Middle frontal gyrus (tissue), 1 donor: ENCODE data around the gene EPM2AIP1.
"Not testable (repeated sequence)": the region's sequence is repeated elsewhere in the genome, so short reads cannot be mapped to it uniquely, and the experiment has no call there.

ENCODE experiments used
- DNase-seq: peaks from one replicate; pipeline ENCODE4 v3.0.0-alpha.2; 2015; ENCODE audit warnings: low spot score; ENCODE audit errors: extremely low spot score

The EPM2AIP1 gene

DNA sequence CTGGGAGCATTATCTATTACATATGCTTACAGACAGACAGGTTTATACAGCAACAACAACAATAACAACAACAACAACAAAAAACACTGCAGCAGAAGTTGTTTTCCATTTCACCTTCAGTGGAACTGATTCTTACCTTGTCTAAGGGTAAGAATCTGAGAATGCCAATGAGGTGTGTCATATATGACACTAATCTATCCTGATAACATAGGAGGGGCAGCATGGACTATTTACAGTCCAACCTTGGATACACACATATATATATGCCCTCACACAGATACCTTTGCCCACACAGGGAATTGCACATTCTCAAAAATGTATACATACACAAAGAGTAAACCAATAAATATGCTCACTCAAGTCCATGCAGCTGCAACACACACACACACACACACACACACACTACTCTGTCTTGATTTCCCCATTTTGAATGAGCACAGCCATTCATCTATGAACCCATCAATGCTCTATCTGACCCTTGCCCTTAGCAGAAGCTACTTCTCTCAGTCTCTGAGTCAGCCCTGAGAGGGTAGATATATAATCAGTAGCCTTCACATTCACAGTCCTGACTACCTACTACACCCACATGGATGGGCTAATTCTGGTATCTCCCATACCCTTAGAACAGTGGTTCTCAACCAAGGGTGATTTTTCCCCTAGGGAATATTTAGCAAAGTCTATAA, 38.3 kb downstream of the EPM2AIP1 start:
- no peak for DNase-seq

DNA sequence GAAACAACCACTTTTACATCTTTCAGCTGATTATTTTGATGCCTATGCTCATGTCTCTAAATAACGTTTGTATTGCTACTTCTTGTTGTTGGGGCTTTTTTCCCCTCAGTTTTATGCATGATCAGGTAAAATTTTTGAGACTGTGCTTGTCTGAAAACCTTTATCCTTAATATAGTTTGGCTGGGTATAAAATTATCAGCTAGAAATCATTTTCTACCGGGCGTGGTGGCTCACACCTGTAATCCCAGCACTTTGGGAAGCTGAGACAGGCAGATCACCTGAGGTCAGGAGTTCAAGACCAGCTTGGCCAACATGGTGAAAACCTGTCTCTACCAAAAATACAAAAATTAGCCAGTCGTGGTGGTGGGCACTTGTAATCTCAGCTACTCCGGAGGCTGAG, 45.1 kb downstream of the EPM2AIP1 start:
- not testable (repeated sequence) for DNase-seq

DNA sequence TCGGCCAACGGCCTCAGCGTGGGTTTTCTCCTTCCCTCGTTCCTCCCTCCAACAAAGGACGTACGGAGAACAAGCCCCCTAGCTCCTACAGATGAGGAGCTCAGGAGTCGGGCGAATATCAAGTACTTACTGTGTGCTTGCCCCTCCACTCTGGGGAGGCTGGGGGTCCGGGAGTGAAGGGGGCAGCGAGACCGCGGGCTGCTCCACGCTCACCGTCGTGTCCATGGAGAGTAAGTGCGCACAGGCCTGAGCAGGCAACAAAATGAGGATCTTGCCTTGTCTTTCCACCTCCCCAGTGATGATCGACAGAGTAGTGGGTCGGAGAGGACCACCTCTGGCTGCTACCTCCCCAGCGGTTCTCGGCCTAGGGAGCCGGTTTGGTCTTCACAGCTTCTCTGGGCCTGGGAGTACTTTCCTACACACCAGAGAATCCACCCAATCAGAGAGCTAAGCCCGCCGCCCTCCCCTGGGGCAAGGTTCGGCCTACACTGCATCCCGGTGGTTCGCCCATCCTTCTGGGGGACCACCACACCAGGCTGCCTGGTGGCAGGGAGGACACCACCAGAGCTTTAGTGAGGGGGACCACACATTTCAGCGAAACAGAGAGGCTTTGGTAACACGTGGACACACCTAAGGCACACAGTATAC, 47.5 kb downstream of the EPM2AIP1 start:
- DNase-seq, result no peak

DNA sequence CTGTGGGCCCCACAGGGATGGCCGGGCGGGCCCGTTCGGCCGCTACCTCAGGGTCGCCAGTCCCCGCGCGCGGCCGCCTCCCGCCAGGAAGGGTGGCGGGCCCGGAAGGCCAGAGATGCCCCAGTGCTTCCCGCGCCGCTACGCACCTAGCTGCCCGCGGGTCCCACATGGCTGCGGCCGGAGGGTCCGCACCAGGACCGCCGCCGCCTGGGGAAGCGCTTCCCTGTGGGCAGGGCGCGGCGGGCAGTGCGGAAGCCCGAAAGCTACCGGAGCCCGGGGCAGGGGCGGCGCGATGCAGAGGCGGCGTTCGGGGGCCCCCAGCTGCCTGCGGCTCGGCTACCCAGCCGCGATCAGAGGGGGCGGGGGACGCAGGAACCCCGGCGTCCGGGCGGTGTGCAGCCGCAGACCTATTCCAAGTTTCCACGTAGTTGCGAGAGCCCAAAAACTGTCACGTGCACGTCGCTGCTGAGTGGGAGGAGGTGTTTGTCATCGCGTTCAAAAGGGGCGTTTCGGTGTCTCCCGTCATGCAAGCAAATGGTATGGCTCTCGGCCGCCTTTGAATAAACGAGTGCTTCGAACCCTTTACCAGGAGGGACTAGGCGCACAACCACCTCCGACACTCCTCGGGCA, 48.2 kb downstream of the EPM2AIP1 start, which contains the start of gene TRANK1:
Gene TRANK1, minus strand, starts transcription at position 414 of the 630 bp plus-strand sequence. Its CDS starts 245 bp downstream, at position 169.
- DNase-seq, result peak; percentile 33

DNA sequence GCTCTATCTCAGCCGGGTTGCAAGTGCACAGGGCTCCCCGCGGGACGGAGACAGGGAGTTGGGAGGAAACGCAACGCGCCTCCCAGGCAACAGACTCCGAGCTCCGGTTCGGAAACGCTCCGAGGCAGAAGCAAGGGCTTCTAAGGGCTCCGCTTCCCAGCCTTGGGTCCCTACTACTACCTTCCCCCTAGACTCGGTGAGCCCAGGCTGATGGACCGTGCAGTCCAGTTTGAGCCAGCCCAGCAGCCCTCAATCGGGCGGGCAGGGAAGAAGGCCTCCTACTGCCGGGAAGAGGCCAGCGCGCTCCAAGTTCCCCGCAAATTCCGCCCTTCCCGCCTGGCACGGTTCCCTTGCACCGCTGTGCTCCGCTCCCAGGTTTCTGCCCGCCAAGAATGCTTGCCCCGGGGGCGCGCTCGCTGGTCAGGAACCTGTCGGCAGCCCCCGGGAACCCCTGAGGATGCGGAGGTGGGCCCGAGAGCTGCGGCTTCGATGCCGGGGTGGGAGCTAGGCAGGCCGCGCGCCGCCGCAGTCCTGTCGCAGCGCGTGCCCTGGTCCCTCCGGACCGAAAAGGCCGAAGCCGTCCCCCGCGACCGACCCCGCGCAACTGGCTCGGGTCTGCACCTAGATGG, 48.8 kb downstream of the EPM2AIP1 start:
- peak; percentile 12 for DNase-seq

DNA sequence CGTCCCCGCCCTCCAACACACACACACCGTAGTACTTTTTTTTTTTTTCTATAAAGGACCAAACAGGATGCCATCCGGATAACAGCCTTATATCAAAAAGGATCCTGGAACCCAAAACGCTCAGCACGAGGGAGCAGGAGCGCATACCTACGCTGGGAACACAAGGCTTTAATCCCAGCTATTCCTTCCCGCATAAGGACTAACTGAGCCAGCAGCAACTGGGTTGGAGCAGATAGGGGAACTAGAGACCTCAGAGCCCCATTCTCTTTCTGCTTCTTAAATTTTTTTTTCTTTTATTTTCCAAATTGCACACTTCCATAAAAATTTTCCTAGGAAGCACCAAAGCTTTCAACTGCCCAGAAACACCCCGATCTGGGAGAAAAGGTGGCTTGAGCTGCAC, 49.3 kb downstream of the EPM2AIP1 start:
- DNase-seq, result no peak

DNA sequence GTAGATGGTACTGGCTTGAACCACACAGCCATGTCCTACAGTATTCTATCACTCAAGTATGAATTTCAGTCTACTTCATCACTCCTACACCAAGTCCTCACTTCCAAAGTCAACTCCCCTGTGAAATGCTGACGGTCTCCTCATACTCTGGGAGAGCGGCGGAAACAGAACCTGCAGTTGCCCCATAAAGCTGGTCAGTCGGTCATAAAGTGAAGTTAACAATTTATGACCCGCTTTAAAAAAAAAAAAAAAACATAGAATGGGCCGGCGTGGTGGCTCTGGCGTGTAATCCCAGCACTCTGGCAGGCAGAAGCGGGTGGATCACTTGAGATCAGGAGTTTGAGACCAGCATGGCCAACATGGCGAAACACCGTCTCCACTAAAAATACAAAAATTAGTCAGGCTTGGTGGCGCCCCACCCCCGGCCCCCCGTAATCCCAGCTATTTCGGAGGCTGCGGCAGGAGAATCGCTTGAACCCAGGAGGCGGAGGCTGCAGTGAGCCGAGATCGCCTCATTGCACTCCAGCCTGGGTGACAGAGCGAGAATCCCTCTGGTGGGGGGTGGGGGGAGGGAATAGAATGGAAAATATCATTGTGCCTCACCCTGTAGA, 50.2 kb downstream of the EPM2AIP1 start:
- DNase-seq, result no peak

DNA sequence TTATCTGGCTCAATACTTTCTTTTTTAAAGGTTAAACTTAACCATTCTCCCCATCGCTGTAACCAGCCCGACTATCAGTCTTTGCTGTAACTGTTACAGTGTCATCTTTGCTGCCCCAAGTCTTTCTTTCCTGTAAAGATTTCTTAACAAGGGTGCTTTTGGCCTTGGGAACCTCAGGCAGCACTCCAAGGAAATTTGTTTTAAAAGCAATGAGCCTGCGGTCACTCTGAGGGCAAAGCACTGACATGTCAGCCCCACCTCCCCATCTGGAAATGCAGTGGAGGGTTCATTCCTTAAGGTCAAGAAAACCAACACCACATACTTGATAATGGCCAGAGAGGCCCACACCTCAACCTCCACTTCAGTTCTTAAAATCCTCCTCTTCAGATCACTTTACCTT, 51.3 kb downstream of the EPM2AIP1 start:
- DNase-seq, result no peak

DNA sequence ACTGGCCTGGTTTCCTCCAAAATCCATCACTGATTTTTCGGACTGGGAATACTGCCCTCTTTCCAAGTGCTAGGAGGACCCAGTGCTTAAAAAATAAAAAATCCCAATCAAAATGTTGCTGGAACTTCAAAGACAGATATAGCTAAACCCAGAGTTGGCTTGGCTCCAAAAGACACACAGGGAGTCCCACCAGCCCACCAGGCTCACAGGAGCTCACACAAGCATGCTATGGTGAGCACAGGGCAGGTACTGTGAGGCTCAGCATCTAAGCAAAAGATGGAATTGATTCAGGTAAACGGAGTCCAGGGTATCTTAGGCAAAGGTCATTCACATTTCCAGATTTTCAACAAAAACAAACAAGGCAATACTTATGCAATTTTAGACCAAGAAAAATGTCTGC, 51.8 kb downstream of the EPM2AIP1 start:
- no peak for DNase-seq

DNA sequence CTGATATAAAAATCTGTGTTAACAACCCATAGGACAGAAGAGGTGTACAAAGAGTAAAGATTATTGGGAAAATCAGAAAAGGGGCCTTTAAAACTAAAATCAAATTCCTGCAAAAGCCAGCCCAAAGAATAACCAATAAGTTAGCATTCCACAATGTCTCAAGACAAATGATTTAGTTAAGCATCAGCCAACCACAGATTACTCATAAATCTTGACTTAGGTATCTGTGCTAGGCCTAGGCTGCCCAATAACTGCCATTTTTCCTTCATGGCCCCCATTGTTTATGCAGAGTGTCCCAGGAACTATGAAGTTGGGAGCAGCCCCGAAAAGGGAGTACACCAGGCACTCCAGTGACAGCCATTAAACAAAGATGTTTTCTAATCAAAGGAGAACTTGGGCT, 55.4 kb downstream of the EPM2AIP1 start:
- no peak for DNase-seq
